Omental fat pad (tissue), 4 donors: ENCODE measurements around the gene KCNIP1. TPM values are rescaled to one million over a fixed set of nuclear protein-coding genes. Genes with fewer than 3 reads are reported as not detected.

Experiments
- ATAC-seq: fragments of 150-250 bp; one replicate; pipeline ENCODE4 v1.9.1; 2016; ENCODE audit warnings: mild to moderate bottlenecking, moderate library complexity; ENCODE audit not compliant: low FRiP score
- DNase-seq: peaks from one replicate; pipeline ENCODE4 v3.0.0-alpha.2; 2019; ENCODE audit warnings: low spot score
- CTCF ChIP-seq, 3 donors: fragments of 450-650 bp; IDR thresholded peaks; one replicate each; pipeline ENCODE4 v1.5.1; 2016 to 2017; ENCODE audit warnings: antibody characterized with exemption in 3 of 3, mild to moderate bottlenecking in 3 of 3, moderate library complexity in 2 of 3
- total RNA-seq, 4 donors: library from RNA; depleted of rRNA; stranded (reverse); fragments of >200 nt; gene quantifications; one replicate each; pipeline ENCODE4 v1.1.0, GENCODE V29; 2016

The KCNIP1 gene
- total RNA-seq, 4 donors from 2014 or later, result 0.25 TPM; not detected in 3

- DNase-seq, result no peak
- ATAC-seq, result no peak
Measured at GRCh38 chr5:170681013-170681433, 177.2 kb downstream of the KCNIP1 start.

GRCh38 chr5:170691657-170692056 is 187.8 kb downstream of the KCNIP1 start:
- DNase-seq (no peak), ATAC-seq (no peak)
- TF ChIP-seq CTCF (IDR thresholded peaks at IDR 0.05), result no peak

More at GRCh38 chr5:170681013-170681433, 177.2 kb downstream of the KCNIP1 start:
- no peak for TF ChIP-seq CTCF (IDR thresholded peaks at IDR 0.05)

GRCh38 chr5:170693701-170694100 is 189.9 kb downstream of the KCNIP1 start:
- no peak for DNase-seq
- TF ChIP-seq CTCF (IDR thresholded peaks at IDR 0.05), result no peak

GRCh38 chr5:170694911-170695310 is 191.1 kb downstream of the KCNIP1 start:
- no peak for DNase-seq
- no peak for ATAC-seq
- no peak for TF ChIP-seq CTCF (IDR thresholded peaks at IDR 0.05)

More at GRCh38 chr5:170693701-170694100, 189.9 kb downstream of the KCNIP1 start:
- no peak for ATAC-seq

- DNase-seq (no peak), ATAC-seq (no peak)
- no peak for TF ChIP-seq CTCF (IDR thresholded peaks at IDR 0.05)
Measured at GRCh38 chr5:170697031-170697430, 193.2 kb downstream of the KCNIP1 start.

- no peak for TF ChIP-seq CTCF (IDR thresholded peaks at IDR 0.05)
- ATAC-seq (no peak), DNase-seq (no peak)
Measured at GRCh38 chr5:170700503-170700902, 196.7 kb downstream of the KCNIP1 start.

- ATAC-seq, result no peak
- no peak for TF ChIP-seq CTCF (IDR thresholded peaks at IDR 0.05)
- no peak for DNase-seq
Measured at GRCh38 chr5:170701334-170701733, 197.5 kb downstream of the KCNIP1 start.
